Esophagus (tissue), 2 donors: Measurements from ENCODE around the gene RUNX1. TPM values are rescaled to one million over a fixed set of nuclear protein-coding genes. Genes with fewer than 3 reads are reported as not detected.

Experiments used
- H3K27ac ChIP-seq, 2 donors: one replicate each; pipeline ENCODE4 v1.5.1; 2013; ENCODE audit warnings: low read depth in 2 of 2, mild to moderate bottlenecking in 2 of 2, inconsistent platforms in 1 of 2, low read length in 1 of 2, moderate library complexity in 1 of 2
- H3K27me3 ChIP-seq, 2 donors: one replicate each; pipeline ENCODE4 v1.6.1; 2013; ENCODE audit warnings: low read length in 2 of 2, control low read depth in 1 of 2, mild to moderate bottlenecking in 1 of 2; ENCODE audit not compliant: insufficient read depth in 2 of 2, control insufficient read depth in 1 of 2
- H3K36me3 ChIP-seq, 2 donors: one replicate each; pipeline ENCODE4 v1.6.1; 2013; ENCODE audit warnings: low read length in 1 of 2; ENCODE audit not compliant: control insufficient read depth in 2 of 2, insufficient read depth in 2 of 2
- H3K4me1 ChIP-seq, 2 donors: one replicate each; pipeline ENCODE4 v1.6.1; 2013; ENCODE audit warnings: low read length in 1 of 2; ENCODE audit not compliant: control insufficient read depth in 2 of 2, insufficient read depth in 2 of 2
- H3K4me3 ChIP-seq, 2 donors: one replicate each; pipeline ENCODE4 v1.5.1; 2013; ENCODE audit warnings: low read length in 2 of 2, mild to moderate bottlenecking in 2 of 2, low read depth in 1 of 2, moderate library complexity in 1 of 2
- H3K9me3 ChIP-seq, 2 donors: one replicate each; pipeline ENCODE4 v1.6.1; 2013; ENCODE audit warnings: mild to moderate bottlenecking in 2 of 2, low read depth in 1 of 2, low read length in 1 of 2, moderate library complexity in 1 of 2; ENCODE audit not compliant: control insufficient read depth in 2 of 2, insufficient read depth in 1 of 2
- WGBS, 2 donors: extraction: QIAGEN DNeasy Blood & Tissue Kit; methylation state at CpG; one replicate each; pipeline ENCODE4 v1.1.7; 2013; 5-methylcytosine and 5-hydroxymethylcytosine counted together
- polyA plus RNA-seq, 2 donors: library from polyadenylated mRNA; stranded (reverse); fragments of 200-250 nt; gene quantifications; one replicate each; pipeline ENCODE4 v1.2.3, GENCODE V29; 2013
- donor health status: healthy with polysubstance abuse.
- donor health status: Bipolar disorder and iron deficiency.

The RUNX1 gene
- polyA plus RNA-seq, 2 donors, result 4.4 to 6.4 TPM

DNA sequence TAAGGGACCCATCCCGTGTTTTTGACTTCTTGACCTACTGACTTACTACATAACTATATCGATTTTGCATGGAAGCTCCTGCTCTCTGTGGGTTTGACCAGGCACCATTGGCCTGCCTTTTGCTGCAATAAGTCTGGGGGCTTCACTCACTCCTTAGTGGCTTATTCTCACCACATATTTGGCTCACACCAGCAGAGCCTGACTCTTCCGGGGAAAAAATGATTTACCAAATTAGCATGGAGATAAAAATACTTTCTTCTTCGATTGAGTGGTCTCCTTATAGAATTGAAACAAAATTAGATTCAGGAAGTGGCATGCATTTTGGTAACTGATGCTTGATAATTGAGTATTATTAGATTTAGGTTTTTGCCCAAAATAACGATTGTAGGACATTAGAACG, 129.7 kb downstream of the RUNX1 start:
- H3K27ac ChIP-seq, result no peak overlapping the region
- 68 to 70% methylated on average over 6 of the region's 6 CpGs for whole genome bisulfite sequencing, 2 donors
- H3K4me1 ChIP-seq, result peaks cover 0 to 2% of the 10 kb centered on the region in 2 donors
- H3K36me3 ChIP-seq, result no peaks in the 10 kb centered on the region
- H3K4me3 ChIP-seq, result no peak overlapping the region
- H3K9me3 ChIP-seq, result no peaks in the 10 kb centered on the region
- H3K27me3 ChIP-seq, result no peaks in the 10 kb centered on the region

GRCh38 chr21:34916446-34916845, 132.7 kb downstream of the RUNX1 start:
- 76 to 88% methylated on average over 7 of the region's 7 CpGs for WGBS, 2 donors
- H3K27me3 ChIP-seq, result no peaks in the 10 kb centered on the region

GRCh38 chr21:34915364-34915841, 133.7 kb downstream of the RUNX1 start:
- Histone ChIP-seq H3K9me3 (no peaks in the 10 kb centered on the region), H3K4me3 (no peak overlapping the region), H3K36me3 (no peaks in the 10 kb centered on the region)

More at GRCh38 chr21:34916446-34916845, 132.7 kb downstream of the RUNX1 start:
- Histone ChIP-seq H3K4me1 (no peaks in the 10 kb centered on the region), H3K9me3 (no peaks in the 10 kb centered on the region), H3K27ac (no peak overlapping the region), H3K4me3 (no peak overlapping the region), H3K36me3 (no peaks in the 10 kb centered on the region)

DNA sequence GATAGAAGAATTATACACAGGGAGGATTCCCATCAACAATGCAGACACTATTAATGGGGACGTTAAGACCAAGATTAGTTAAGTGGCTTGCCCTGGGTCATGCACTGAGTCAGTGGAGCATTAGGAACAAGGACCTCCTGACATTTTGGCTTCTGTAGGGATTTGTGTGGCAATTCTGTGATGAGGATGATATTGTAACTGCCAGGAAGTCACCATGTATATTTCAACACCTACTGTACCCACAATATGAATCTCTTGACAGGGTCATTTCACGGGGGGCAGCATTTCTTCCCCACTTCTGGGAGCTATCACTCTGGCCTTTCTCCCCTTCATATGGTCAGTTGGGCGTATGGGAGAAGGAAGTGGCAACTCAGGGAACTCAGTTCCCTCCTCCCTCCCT, 134.9 kb downstream of the RUNX1 start:
- Histone ChIP-seq H3K36me3 (no peaks in the 10 kb centered on the region), H3K27ac (no peak overlapping the region), H3K9me3 (no peaks in the 10 kb centered on the region), H3K4me1 (no peaks in the 10 kb centered on the region), H3K27me3 (no peaks in the 10 kb centered on the region), H3K4me3 (no peak overlapping the region)
- 80 to 81% methylated on average over 3 of the region's 3 CpGs for WGBS, 2 donors

More at GRCh38 chr21:34915364-34915841, 133.7 kb downstream of the RUNX1 start:
- no peak overlapping the region for H3K27ac ChIP-seq
- no peaks in the 10 kb centered on the region for H3K4me1 ChIP-seq
- no peaks in the 10 kb centered on the region for H3K27me3 ChIP-seq

- H3K4me1 ChIP-seq, result no peaks in the 10 kb centered on the region
- no peak overlapping the region for H3K4me3 ChIP-seq
- no peak overlapping the region for H3K27ac ChIP-seq
- H3K9me3 ChIP-seq, result no peaks in the 10 kb centered on the region
- H3K36me3 ChIP-seq, result no peaks in the 10 kb centered on the region
- H3K27me3 ChIP-seq, result no peaks in the 10 kb centered on the region
- whole genome bisulfite sequencing, 2 donors, result 67 to 72% methylated on average over 5 of the region's 5 CpGs
These were observed 135.3 kb downstream of the RUNX1 start for GRCh38 chr21:34913811-34914210.

DNA sequence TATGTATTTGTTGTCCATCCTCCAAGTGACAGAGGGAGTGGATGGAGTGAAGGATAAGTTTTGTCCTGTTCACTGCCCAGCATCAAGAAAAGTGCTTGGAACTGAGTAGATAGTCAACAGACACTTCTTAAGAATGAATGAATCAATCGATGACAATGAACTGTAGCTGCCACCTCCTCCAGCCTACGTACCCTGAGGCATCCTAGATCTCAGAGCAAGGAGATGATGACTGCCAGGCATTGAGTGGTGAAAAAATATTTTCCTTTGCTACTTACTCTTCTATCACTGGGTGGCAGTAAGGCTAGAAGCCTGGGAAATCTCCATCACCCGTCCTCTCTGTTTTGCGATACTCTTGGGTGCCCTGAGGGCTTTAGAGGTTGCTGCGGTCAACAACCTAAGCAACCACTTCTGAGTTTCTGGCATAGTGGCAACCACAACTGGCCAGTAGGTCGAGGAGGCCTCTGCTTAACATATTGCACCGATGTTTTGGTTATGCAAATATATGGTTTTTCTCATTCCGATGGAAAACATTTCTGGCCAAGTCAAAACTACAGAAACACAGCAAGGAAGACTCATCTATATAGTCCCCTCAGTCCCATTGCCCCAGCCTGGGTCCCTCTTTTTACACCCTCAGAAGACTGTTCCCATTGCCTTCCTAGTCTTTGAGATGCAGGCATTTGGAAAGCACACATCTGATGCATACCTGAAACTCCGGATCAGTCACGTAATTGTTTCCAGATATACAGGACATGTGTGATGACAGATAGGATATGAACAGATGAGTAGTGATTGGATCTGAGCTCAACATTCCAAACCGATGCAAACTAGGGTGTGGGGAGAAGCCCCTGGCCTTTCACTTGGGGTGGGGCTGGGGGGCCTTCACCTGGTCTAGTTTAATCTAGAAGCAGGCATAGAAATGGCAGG, 136.8 kb downstream of the RUNX1 start:
- Histone ChIP-seq H3K27ac (no peak overlapping the region), H3K4me1 (no peaks in the 10 kb centered on the region), H3K9me3 (no peaks in the 10 kb centered on the region), H3K27me3 (no peaks in the 10 kb centered on the region), H3K4me3 (no peak overlapping the region), H3K36me3 (no peaks in the 10 kb centered on the region)
- WGBS, 2 donors, result 84 to 88% methylated on average over 11 of the region's 11 CpGs

DNA sequence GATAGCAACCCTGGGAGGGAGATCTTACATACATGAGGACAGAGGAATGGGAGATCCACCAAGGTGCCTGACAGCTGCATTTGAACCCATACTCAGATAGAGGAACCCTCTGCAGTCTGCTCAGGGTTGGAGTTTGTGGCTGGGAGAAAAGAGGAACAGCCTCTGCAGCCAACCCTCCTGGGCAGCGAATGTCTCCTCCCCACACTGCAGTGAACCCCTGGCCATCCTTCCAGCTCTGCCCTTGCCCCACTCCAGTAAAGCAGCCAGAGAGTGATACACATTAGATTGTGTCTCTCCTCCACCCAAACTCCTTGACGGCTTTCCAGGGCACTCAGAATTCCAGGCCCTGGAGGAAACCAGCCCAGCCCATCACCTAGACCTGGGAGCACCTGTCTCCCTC, 137.7 kb downstream of the RUNX1 start:
- H3K9me3 ChIP-seq, result no peaks in the 10 kb centered on the region
- no peaks in the 10 kb centered on the region for H3K27me3 ChIP-seq
- no peaks in the 10 kb centered on the region for H3K4me1 ChIP-seq
- H3K27ac ChIP-seq, result no peak overlapping the region
- H3K4me3 ChIP-seq, result no peak overlapping the region
- WGBS, 2 donors, result 85 to 90% methylated on average over 2 of the region's 2 CpGs
- no peaks in the 10 kb centered on the region for H3K36me3 ChIP-seq

GRCh38 chr21:34910396-34910795, 138.7 kb downstream of the RUNX1 start:
- H3K9me3 ChIP-seq, result no peaks in the 10 kb centered on the region
- H3K36me3 ChIP-seq, result no peaks in the 10 kb centered on the region
- H3K4me1 ChIP-seq, result no peaks in the 10 kb centered on the region
- no peak overlapping the region for H3K27ac ChIP-seq
- no peaks in the 10 kb centered on the region for H3K27me3 ChIP-seq
- H3K4me3 ChIP-seq, result no peak overlapping the region
- WGBS, 2 donors, result 85 to 90% methylated on average over 4 of the region's 4 CpGs

GRCh38 chr21:34909492-34910292, 139.4 kb downstream of the RUNX1 start:
- H3K9me3 ChIP-seq, result no peaks in the 10 kb centered on the region
- H3K36me3 ChIP-seq, result no peaks in the 10 kb centered on the region
- H3K4me1 ChIP-seq, result no peaks in the 10 kb centered on the region
- no peaks in the 10 kb centered on the region for H3K27me3 ChIP-seq
- H3K4me3 ChIP-seq, result no peak overlapping the region
- H3K27ac ChIP-seq, result no peak overlapping the region
- WGBS, 2 donors, result 66 to 83% methylated on average over 3 of the region's 3 CpGs
